Measurements from ENCODE around the gene MACIR. TPM values are rescaled to one million over a fixed set of nuclear protein-coding genes. Genes with fewer than 3 reads are reported as not detected.

The MACIR gene
- total and polyA plus RNA-seq, 2 donors (not counting 3 experiments of a cell fraction or from before 2014, with no cell fraction given), result 4.0 to 9.3 TPM

- H3K27me3 ChIP-seq (ENCODE audit: control insufficient read depth in 2 of 2, insufficient read depth in 2 of 2, low read length in 2 of 2), result no peaks in the 10 kb centered on the region
- H3K27ac ChIP-seq (ENCODE audit: insufficient read depth, low read depth, low read length), result no peak overlapping the region
- BruUV-seq (replicated peaks), result no TSS peak
- H4K20me1 ChIP-seq (replicated peaks; ENCODE audit: control insufficient read depth, extremely low read depth, insufficient read depth, low read length), result no peaks in the 10 kb centered on the region
- H3K4me2 ChIP-seq (ENCODE audit: insufficient read depth, low read length), result no peak overlapping the region
- no peak overlapping the region for H3K4me3 ChIP-seq (replicated peaks in 1 of 3; ENCODE audit: insufficient read depth in 1 of 3, low read depth in 1 of 3, low read length in 3 of 3)
- no peaks in the 10 kb centered on the region for H3K79me2 ChIP-seq (ENCODE audit: control insufficient read depth, insufficient read depth, low read length)
- H3K4me1 ChIP-seq (ENCODE audit: control insufficient read depth, extremely low read depth, insufficient read depth, low read length), result no peaks in the 10 kb centered on the region
- no peak overlapping the region for H3K9ac ChIP-seq (replicated peaks; ENCODE audit: extremely low read depth, insufficient read depth, low read length)
- DNase-seq (ENCODE audit: low read depth, low spot score) (no peak), FAIRE-seq (no peak)
- no peak for TF ChIP-seq POLR2AphosphoS5 (IDR thresholded peaks at IDR 0.05; ENCODE audit: insufficient read depth, low read depth, low read length)
- TF ChIP-seq FOS (IDR thresholded peaks at IDR 0.05; ENCODE audit: borderline replicate concordance, insufficient read depth, low read length), result no peak
- no peak for TF ChIP-seq MYC (IDR thresholded peaks at IDR 0.05; ENCODE audit: low read depth, low read length)
- no peak for TF ChIP-seq CTCF (IDR thresholded peaks at IDR 0.05; ENCODE audit: extremely low read depth in 1 of 2, insufficient read depth in 1 of 2, low read depth in 1 of 2, low read length in 2 of 2)
- TF ChIP-seq POLR2A (IDR thresholded peaks at IDR 0.05; ENCODE audit: low read depth, low read length), result no peak
- no peak for TF ChIP-seq JUN (IDR thresholded peaks at IDR 0.05; ENCODE audit: borderline replicate concordance, insufficient read depth, insufficient read length, low read depth)
- TF ChIP-seq GATA2 (IDR thresholded peaks at IDR 0.05; ENCODE audit: insufficient read depth, insufficient read length, low read depth, low read length), result no peak
- TF ChIP-seq MAX (IDR thresholded peaks at IDR 0.05; ENCODE audit: insufficient read depth, insufficient read length), result no peak
- no peak for TF ChIP-seq EZH2 (IDR thresholded peaks at IDR 0.05; ENCODE audit: borderline replicate concordance, low read depth, low read length, severe bottlenecking)
- H3K36me3 ChIP-seq (ENCODE audit: control insufficient read depth in 2 of 2, extremely low read depth in 1 of 2, insufficient read depth in 2 of 2, low read length in 2 of 2), result no peaks in the 10 kb centered on the region
- dilution Hi-C loops (cut with MboI; ENCODE audit: extremely low pct_ligation_motif_present, low sequenced_read_pairs) (no loop called here), intact Hi-C loops (cut with micrococcal nuclease) (no loop called here)
- POLR2A ChIA-PET, result no interaction called here
- CTCF ChIA-PET, result no interaction called here
- H2AFZ ChIP-seq (ENCODE audit: low read depth, low read length), result no peak overlapping the region
- H3K9me3 ChIP-seq (replicated peaks; ENCODE audit: control insufficient read depth, insufficient read depth, low read length), result no peaks in the 10 kb centered on the region
- no peaks in the 10 kb centered on the region for H3K9me1 ChIP-seq (replicated peaks; ENCODE audit: control insufficient read depth, extremely low read depth, insufficient read depth, low read length)
Observed at GRCh38 chr5:103290846-103291245, 32.3 kb downstream of the MACIR start.
